Measurements from ENCODE around the gene NRXN3.

DNA sequence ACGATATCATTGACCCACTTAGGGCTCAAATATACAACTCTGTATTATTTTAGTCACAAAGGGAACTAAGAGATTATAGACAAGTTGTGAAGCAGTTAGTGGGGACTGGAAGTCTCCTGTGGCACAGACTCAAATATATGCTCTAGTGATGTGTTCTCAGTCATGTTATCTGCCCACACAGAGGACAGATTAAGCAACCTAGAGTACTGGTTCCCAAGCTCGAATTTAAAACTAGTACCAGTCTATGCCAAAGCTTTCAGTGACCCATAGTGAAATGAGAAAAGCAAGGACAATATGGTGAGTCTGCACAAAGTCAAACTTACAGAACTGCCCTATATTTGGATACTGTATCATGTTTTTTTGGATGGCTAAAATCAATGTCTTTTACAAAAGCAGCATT is 1651.9 kb downstream of the NRXN3 start:
- no peak for TF ChIP-seq EZH2phosphoT487 (IDR thresholded peaks at IDR 0.05; ENCODE audit: low read depth, severe bottlenecking, unreplicated experiment)
- TF ChIP-seq, protein P1, sequence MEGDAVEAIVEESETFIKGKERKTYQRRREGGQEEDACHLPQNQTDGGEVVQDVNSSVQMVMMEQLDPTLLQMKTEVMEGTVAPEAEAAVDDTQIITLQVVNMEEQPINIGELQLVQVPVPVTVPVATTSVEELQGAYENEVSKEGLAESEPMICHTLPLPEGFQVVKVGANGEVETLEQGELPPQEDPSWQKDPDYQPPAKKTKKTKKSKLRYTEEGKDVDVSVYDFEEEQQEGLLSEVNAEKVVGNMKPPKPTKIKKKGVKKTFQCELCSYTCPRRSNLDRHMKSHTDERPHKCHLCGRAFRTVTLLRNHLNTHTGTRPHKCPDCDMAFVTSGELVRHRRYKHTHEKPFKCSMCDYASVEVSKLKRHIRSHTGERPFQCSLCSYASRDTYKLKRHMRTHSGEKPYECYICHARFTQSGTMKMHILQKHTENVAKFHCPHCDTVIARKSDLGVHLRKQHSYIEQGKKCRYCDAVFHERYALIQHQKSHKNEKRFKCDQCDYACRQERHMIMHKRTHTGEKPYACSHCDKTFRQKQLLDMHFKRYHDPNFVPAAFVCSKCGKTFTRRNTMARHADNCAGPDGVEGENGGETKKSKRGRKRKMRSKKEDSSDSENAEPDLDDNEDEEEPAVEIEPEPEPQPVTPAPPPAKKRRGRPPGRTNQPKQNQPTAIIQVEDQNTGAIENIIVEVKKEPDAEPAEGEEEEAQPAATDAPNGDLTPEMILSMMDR (IDR thresholded peaks at IDR 0.05; ENCODE audit: poor library complexity): no peak
